Parathyroid adenoma (tissue), 2 donors: ENCODE data around the gene RNF114.

ENCODE experiments used
- H2AFZ ChIP-seq: fragments of 300-600 bp; sonication (generic); one replicate; pipeline ENCODE4 v1.7.0; 2017; ENCODE audit warnings: antibody characterized with exemption, mild to moderate bottlenecking
- H3K27ac ChIP-seq: fragments of 300-600 bp; sonication (generic); one replicate; pipeline ENCODE4 v1.7.0; 2017
- H3K27me3 ChIP-seq: fragments of 300-600 bp; sonication (generic); one replicate; pipeline ENCODE4 v1.7.0; 2017; ENCODE audit warnings: low read length; ENCODE audit not compliant: control insufficient read depth, insufficient read depth
- H3K36me3 ChIP-seq: fragments of 300-600 bp; sonication (generic); one replicate; pipeline ENCODE4 v1.7.0; 2017; ENCODE audit warnings: low read length; ENCODE audit not compliant: control insufficient read depth, insufficient read depth
- H3K4me1 ChIP-seq: fragments of 300-600 bp; sonication (generic); one replicate; pipeline ENCODE4 v1.7.0; 2017; ENCODE audit warnings: control low read depth
- H3K4me2 ChIP-seq: fragments of 300-600 bp; sonication (generic); one replicate; pipeline ENCODE4 v1.7.0; 2017; ENCODE audit warnings: low read length
- H3K4me3 ChIP-seq: fragments of 300-600 bp; sonication (generic); one replicate; pipeline ENCODE4 v1.7.0; 2017; ENCODE audit warnings: low read depth, low read length
- H3K79me2 ChIP-seq: fragments of 300-600 bp; sonication (generic); one replicate; pipeline ENCODE4 v1.7.0; 2017; ENCODE audit warnings: control low read depth
- H3K9ac ChIP-seq: fragments of 300-600 bp; sonication (generic); one replicate; pipeline ENCODE4 v1.7.0; 2017; ENCODE audit warnings: mild to moderate bottlenecking
- H3K9me3 ChIP-seq: fragments of 300-600 bp; sonication (generic); one replicate; pipeline ENCODE4 v1.7.0; 2017; ENCODE audit warnings: low read length; ENCODE audit not compliant: control insufficient read depth
- CTCF ChIP-seq: fragments of 300-600 bp; sonication (generic); IDR thresholded peaks from one replicate; pipeline ENCODE4 v1.7.0; 2017; ENCODE audit warnings: antibody characterized with exemption, mild to moderate bottlenecking
- donor health status: primary hyperparathyroidism.

Gene RNF114

GRCh38 chr20:49945306-49945700 lies 9.1 kb downstream of the RNF114 start:
- Histone ChIP-seq H2AFZ (no peak overlapping the region), H3K4me3 (no peak overlapping the region), H3K27ac (no peak overlapping the region), H3K9ac (no peak overlapping the region), H3K4me2 (no peak overlapping the region), H3K9me3 (no peaks in the 10 kb centered on the region), H3K79me2 (peaks cover 13% of the 10 kb centered on the region), H3K36me3 (no peaks in the 10 kb centered on the region), H3K27me3 (no peaks in the 10 kb centered on the region), H3K4me1 (no peaks in the 10 kb centered on the region)
- TF ChIP-seq CTCF = no peak

- Histone ChIP-seq H2AFZ (no peak overlapping the region), H3K9ac (no peak overlapping the region), H3K79me2 (peaks cover 13% of the 10 kb centered on the region), H3K4me2 (no peak overlapping the region), H3K9me3 (no peaks in the 10 kb centered on the region), H3K4me1 (no peaks in the 10 kb centered on the region), H3K27ac (no peak overlapping the region), H3K27me3 (no peaks in the 10 kb centered on the region), H3K4me3 (no peak overlapping the region), H3K36me3 (no peaks in the 10 kb centered on the region)
- TF ChIP-seq CTCF = no peak
Observed at GRCh38 chr20:49945701-49946477, 9.7 kb downstream of the RNF114 start.

- no peaks in the 10 kb centered on the region for H3K36me3 ChIP-seq
- no peak overlapping the region for H3K4me2 ChIP-seq
Observed at GRCh38 chr20:49948178-49948577, 12.0 kb downstream of the RNF114 start.

GRCh38 chr20:49948809-49949507 lies 12.8 kb downstream of the RNF114 start:
- Histone ChIP-seq H2AFZ (no peak overlapping the region), H3K36me3 (no peaks in the 10 kb centered on the region), H3K27me3 (no peaks in the 10 kb centered on the region), H3K9ac (no peak overlapping the region), H3K27ac (no peak overlapping the region), H3K9me3 (no peaks in the 10 kb centered on the region), H3K79me2 (peaks cover 3% of the 10 kb centered on the region), H3K4me1 (no peaks in the 10 kb centered on the region), H3K4me2 (no peak overlapping the region), H3K4me3 (no peak overlapping the region)
- TF ChIP-seq CTCF = no peak

More at GRCh38 chr20:49948178-49948577, 12.0 kb downstream of the RNF114 start:
- H3K27me3 ChIP-seq = no peaks in the 10 kb centered on the region
- no peak overlapping the region for H3K4me3 ChIP-seq
- H3K27ac ChIP-seq = no peak overlapping the region
- no peaks in the 10 kb centered on the region for H3K4me1 ChIP-seq
- TF ChIP-seq CTCF = no peak
- no peaks in the 10 kb centered on the region for H3K9me3 ChIP-seq
- H3K9ac ChIP-seq = no peak overlapping the region
- no peak overlapping the region for H2AFZ ChIP-seq
- H3K79me2 ChIP-seq = peaks cover 4% of the 10 kb centered on the region
